Neural cell (in vitro differentiated cells): ENCODE data around the gene RSRP1.

Source experiments
- CTCF ChIP-seq: fragments of 450-650 bp; IDR thresholded peaks from 2 replicates; pipeline ENCODE4 v1.5.1; 2014; ENCODE audit warnings: antibody characterized with exemption, mild to moderate bottlenecking, moderate library complexity; ENCODE audit not compliant: poor library complexity, severe bottlenecking
- EZH2 ChIP-seq: fragments of 200-600, 300-800 bp; shearing (Covaris generic), sonication (generic); IDR thresholded peaks from 2 replicates; pipeline ENCODE4 v1.6.1; 2014; ENCODE audit warnings: antibody characterized with exemption, low read length, borderline replicate concordance, mild to moderate bottlenecking; ENCODE audit not compliant: insufficient read depth, poor library complexity, severe bottlenecking

- TF ChIP-seq CTCF (no peak), EZH2 (no peak)
Observed at GRCh38 chr1:25209516-25209915, 37.7 kb downstream of the RSRP1 start.
